Measurements from ENCODE around the gene SLC35B2. TPM values are rescaled to one million over a fixed set of nuclear protein-coding genes. Genes with fewer than 3 reads are reported as not detected.
A peak's percentile ranks its signal among the peaks of the same experiment; 100 is the strongest.

SLC35B2 gene
- total RNA-seq, 1 experiment from 2014 or later = 90.6 TPM

- no peak overlapping the region for H3K9ac ChIP-seq (ENCODE audit: low read length)
- H3K9me2 ChIP-seq (replicated peaks; ENCODE audit: low read length) = no peaks in the 10 kb centered on the region
- DNase-seq (no peak), ATAC-seq (no peak)
- no peak overlapping the region for H3K27ac ChIP-seq (ENCODE audit: low read length)
- no TSS peak for BruUV-seq (replicated peaks)
- H3K36me3 ChIP-seq (ENCODE audit: low read depth, low read length) = no peaks in the 10 kb centered on the region
- peaks cover 6% of the 10 kb centered on the region for H3K79me2 ChIP-seq (ENCODE audit: low read length)
- ChIA-PET POLR2A (ENCODE audit: unreplicated experiment) (no interaction called here), CTCF (no interaction called here)
- no peak overlapping the region for H3K4me2 ChIP-seq (ENCODE audit: low read length)
- peaks cover 33% of the 10 kb centered on the region for H3K27me3 ChIP-seq (ENCODE audit: low read length)
- intact Hi-C loops (cut with micrococcal nuclease) = loop anchor here (5.0 kb wide), 1 partner anchor 33 kb away; no protein-coding TSS in a partner anchor
- no peak overlapping the region for H3K4me3 ChIP-seq (ENCODE audit: low read length)
- no peaks in the 10 kb centered on the region for H3F3A ChIP-seq (ENCODE audit: low read length, unreplicated experiment)
- H3K4me1 ChIP-seq (ENCODE audit: insufficient read depth, low read length) = peaks cover 4% of the 10 kb centered on the region
- H4K20me1 ChIP-seq (ENCODE audit: low read length) = no peaks in the 10 kb centered on the region
- no peak for TF ChIP-seq EZH2phosphoT487 (IDR thresholded peaks at IDR 0.05; ENCODE audit: borderline replicate concordance, low read length)
- no peak for TF ChIP-seq CTCF (conservative IDR thresholded peaks at IDR 0.05; ENCODE audit: low read depth, low read length)
- TF ChIP-seq EZH2 (IDR thresholded peaks at IDR 0.05; ENCODE audit: low read length, unreplicated experiment) = no peak
- no peaks in the 10 kb centered on the region for H3K9me3 ChIP-seq (ENCODE audit: low read length)
- no peak overlapping the region for H2AFZ ChIP-seq (ENCODE audit: low read length)
These were observed 12.0 kb upstream of the SLC35B2 start for GRCh38 chr6:44269178-44269920.

- CTCF ChIA-PET = interaction anchor here (0.6 to 1.9 kb wide), 3 partner anchors 45 to 169 kb away, joined by 3 to 7 read pairs (median 4); partner anchors contain the start of gene AARS2
- Histone ChIP-seq H4K20me1 (ENCODE audit: low read length) (no peaks in the 10 kb centered on the region), H3K27ac (ENCODE audit: low read length) (no peak overlapping the region), H3K9me2 (replicated peaks; ENCODE audit: low read length) (no peaks in the 10 kb centered on the region), H3K4me2 (ENCODE audit: low read length) (no peak overlapping the region), H3K9ac (ENCODE audit: low read length) (no peak overlapping the region), H3K4me1 (ENCODE audit: insufficient read depth, low read length) (peaks cover 16% of the 10 kb centered on the region), H3K79me2 (ENCODE audit: low read length) (peaks cover 17% of the 10 kb centered on the region), H3F3A (ENCODE audit: low read length, unreplicated experiment) (no peaks in the 10 kb centered on the region), H3K36me3 (ENCODE audit: low read depth, low read length) (no peaks in the 10 kb centered on the region), H2AFZ (ENCODE audit: low read length) (no peak overlapping the region), H3K27me3 (ENCODE audit: low read length) (peaks cover 33% of the 10 kb centered on the region), H3K9me3 (ENCODE audit: low read length) (no peaks in the 10 kb centered on the region), H3K4me3 (ENCODE audit: low read length) (no peak overlapping the region)
- TF ChIP-seq EZH2 (IDR thresholded peaks at IDR 0.05; ENCODE audit: low read length, unreplicated experiment) (no peak), CTCF (conservative IDR thresholded peaks at IDR 0.05; ENCODE audit: low read depth, low read length) (peak; percentile 95), EZH2phosphoT487 (IDR thresholded peaks at IDR 0.05; ENCODE audit: borderline replicate concordance, low read length) (no peak)
- intact Hi-C loops (cut with micrococcal nuclease) = loop anchor here (1.0 to 5.0 kb wide), 2 partner anchors 34 to 70 kb away; no protein-coding TSS in a partner anchor
- POLR2A ChIA-PET (ENCODE audit: unreplicated experiment) = interaction anchor here (0.6 kb wide), 1 partner anchor 45 kb away, joined by 5 read pairs; the partner anchor contains the start of gene SLC29A1
- peak; percentile 76 for DNase-seq
- no peak for ATAC-seq
- no TSS peak for BruUV-seq (replicated peaks)
These were observed 10.8 kb upstream of the SLC35B2 start for GRCh38 chr6:44268095-44268628.
